RPMI7951 (cell line): ENCODE data around the gene SAMD4A. TPM values are rescaled to one million over a fixed set of nuclear protein-coding genes. Genes with fewer than 3 reads are reported as not detected.
A peak's percentile ranks its signal among the peaks of the same experiment; 100 is the strongest.

Experiments
- DNase-seq: peaks from one replicate; pipeline ENCODE4 v3.0.0-alpha.2; 2012; ENCODE audit warnings: low read depth
- total RNA-seq: library from RNA; depleted of rRNA; stranded (reverse); fragments of >200 nt; shearing (Covaris generic); gene quantifications from 2 replicates; pipeline ENCODE4 v1.2.3, GENCODE V29; 2014

The SAMD4A gene
- total RNA-seq, 1 experiment from 2014 or later = 10.1 TPM

- no peak for DNase-seq
These were observed 135.1 kb downstream of the SAMD4A start for GRCh38 chr14:54702014-54702491.

- no peak for DNase-seq
These were observed 135.6 kb downstream of the SAMD4A start for GRCh38 chr14:54702492-54702891.

- DNase-seq = no peak
These were observed 136.2 kb downstream of the SAMD4A start for GRCh38 chr14:54703082-54703481.

DNA sequence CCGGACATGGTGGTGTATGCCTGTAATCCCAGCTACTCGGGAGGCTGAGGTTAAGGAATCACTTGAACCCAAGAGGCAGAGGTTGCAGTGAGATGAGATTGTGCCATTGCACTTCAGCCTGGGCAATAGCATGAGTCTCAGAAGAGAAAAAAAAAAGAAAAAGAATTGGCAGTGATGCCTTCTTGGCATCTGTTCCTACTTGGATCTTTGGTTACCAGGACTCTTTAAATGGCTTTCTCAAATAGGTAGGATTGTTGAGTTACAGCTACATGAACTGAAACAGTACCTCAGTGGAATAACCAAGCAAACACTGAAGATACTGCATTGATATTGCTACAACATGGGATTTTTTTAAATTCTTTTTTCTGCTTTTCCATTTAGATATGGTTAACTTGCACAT is 136.8 kb downstream of the SAMD4A start:
- DNase-seq = no peak

GRCh38 chr14:54704768-54705167 is 137.8 kb downstream of the SAMD4A start:
- no peak for DNase-seq

- no peak for DNase-seq
These were observed 139.8 kb downstream of the SAMD4A start for GRCh38 chr14:54706769-54707168.

DNA sequence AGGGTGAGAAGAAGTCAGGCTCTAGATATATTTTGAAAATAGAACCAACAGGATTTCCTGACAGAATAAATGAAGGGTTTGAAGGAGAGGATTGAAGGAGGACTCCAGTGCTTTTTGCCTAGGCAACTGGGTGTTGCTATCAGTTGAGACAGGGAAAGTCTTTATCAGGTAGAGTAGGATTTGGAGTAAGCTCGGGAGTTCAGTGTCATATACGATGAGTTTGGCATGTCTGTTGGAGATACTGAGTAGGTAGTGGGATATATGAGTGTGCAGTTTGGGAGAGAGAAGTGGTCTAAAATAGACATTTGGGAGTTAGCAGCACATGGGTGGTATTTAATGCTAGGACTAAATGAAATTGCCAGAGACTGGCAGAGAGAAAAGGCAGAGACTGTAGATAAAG is 141.2 kb downstream of the SAMD4A start:
- DNase-seq = no peak

- DNase-seq = no peak
These were observed 142.1 kb downstream of the SAMD4A start for GRCh38 chr14:54708982-54709381.

- DNase-seq = no peak
These were observed 142.5 kb downstream of the SAMD4A start for GRCh38 chr14:54709444-54709843.

GRCh38 chr14:54709867-54710266 is 142.9 kb downstream of the SAMD4A start:
- no peak for DNase-seq

DNA sequence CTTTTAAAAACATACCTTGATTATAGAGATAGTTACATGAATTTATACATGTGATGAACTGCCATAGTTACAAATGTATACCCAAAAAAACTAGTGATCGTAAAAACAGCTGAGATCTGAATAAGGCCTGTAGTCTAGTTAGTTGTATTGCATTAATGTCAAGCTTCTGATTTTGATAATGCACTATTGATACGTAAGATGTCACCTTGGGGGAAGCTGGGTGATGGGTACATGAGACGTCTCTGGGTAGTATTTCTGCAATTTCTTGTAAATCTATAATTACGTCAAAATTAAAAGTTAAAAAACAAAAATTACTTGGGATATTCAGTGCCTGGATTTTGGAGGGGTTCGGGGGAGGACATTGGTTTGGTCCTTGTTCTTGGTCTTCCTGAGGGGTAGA is 144.4 kb downstream of the SAMD4A start:
- DNase-seq = no peak

DNA sequence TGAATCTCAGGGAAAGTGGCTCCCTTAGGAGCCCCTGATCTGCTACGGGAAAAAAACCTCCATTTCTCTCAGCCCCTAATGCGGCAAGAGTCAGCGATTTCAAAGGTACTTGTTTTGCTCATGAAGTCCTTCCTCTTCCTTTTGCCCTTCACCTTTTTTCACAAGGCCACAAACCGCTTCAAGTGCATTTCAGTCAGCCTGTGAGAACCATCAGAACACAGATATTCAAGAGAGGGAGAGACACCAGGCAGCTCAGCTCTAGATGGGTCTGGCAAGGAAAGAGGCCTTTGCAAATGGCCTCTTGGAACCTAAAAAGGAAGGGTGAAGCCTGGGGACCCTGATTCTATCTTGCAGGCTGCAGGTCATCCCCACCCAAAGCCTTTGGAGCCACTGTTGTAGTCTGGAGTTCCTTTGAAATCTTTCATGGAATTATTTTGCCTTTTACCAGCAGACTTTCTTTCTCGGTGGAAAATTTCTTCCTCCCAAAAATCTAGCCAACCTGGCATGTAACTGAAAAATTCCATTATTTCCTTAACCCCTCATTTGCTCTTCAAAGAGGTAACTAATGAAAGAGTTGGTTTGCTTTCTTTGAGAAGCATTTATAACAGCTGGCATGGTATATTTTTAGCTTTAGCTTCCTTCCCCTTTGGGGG is 145.0 kb downstream of the SAMD4A start:
- no peak for DNase-seq

DNA sequence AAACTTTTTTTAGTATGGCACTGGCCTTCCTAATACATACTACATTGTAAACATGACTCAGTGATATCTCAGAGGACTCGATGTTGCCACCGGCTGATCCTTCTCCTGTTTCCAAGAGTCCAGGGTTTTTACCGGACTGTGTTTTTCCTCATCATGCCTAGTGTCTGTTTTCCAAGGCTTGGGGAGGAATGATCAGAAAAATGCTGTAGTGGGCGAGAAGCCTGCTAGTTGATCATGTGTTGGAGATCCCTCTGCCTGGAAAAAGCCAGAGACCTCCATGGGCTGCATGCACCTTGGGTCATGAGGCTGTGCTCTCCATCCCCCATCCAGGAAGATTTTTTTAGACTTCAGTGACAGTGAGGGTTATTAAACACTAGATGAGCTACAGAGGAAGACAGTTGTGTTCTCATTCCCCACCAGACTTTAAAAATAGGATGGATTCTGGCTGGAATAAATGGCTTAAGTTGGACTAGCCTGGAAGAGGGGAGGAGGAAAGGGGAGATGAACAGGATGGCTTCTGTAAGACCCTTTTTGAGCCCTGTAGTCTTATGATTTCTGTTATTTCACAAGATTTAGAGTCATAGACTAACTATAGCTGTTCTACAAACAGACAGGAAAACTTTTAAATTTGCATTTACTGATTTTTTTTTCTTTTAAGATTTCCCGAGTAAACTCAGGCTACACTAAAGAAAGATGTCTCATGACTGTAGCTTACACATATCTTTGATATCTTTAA is 145.7 kb downstream of the SAMD4A start:
- peak; percentile 71 for DNase-seq

DNA sequence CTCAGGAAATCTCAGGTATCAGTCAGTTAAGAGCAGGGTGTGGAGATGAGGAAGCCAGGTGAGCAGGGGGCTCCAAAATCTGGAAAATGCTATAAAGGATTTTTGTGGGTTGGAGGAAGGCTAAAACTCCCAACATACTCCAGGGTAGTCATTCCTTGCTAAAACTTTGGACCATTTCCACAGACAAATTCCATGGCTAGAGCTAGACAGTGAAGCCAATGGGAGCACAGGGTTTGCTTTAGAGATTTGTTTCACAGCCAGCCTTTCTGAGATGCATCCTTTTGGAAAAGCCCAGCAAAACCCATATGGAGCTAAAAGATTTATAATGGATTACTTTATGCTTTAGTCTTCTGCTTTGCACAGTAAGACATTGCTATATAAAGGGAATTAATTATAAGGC is 146.5 kb downstream of the SAMD4A start:
- DNase-seq = peak; percentile 48

DNA sequence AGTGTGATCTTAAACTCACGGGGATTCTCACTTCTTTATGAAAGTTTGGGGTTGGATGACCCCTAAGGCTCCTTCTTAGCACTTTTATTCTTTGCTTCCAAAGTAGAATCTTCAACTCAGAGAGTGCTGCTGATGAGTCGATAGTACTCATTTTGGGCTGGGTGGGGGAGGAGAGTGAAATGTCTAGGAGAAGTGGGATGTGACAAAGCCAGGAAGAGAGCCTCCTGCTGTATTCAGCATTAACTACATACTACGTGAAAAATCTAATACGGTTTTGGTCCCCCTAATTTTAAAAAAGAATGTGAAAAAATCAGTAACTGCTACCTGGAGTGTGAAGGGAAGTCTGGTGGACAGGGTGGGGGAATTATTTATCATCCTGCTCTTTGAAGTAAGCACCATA is 148.3 kb downstream of the SAMD4A start:
- DNase-seq = peak; percentile 44

DNA sequence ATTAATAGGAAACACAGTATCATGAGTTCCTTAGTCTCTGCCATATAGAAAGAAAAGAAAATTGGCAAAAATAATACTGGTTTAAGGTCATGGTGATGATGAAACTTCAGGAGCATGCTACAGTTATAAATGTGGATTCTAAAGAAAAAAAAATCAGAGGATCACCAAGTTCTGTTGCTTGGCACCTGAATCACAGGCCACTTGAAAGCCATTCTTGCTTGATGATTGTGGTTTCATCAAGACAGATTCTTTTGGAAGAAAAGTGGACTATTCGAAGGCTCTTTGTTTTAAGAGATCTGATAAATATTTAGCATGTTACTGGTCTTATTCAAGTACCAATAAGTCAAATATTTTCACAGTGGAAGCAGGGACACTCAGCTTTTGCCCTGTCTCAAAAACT is 148.9 kb downstream of the SAMD4A start:
- DNase-seq = no peak

DNA sequence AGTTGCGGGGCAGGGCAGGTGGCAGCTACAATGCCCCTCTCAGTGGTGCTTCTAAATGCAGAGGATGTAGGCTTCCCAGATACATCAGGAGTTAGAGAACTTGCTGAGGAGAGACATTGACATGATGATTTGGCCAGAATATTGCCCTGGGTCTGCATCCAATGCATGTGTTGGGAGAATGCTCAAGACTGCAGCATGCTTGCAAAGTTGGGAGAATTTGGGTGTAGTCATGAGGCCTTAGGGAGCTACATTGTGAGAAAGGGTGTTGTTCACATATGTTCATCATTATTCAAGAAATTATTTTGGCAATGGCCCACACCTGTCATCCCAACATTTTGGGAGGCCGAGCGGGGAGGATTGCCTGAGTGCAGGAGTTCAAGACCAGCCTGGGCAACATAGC is 149.9 kb downstream of the SAMD4A start:
- no peak for DNase-seq

DNA sequence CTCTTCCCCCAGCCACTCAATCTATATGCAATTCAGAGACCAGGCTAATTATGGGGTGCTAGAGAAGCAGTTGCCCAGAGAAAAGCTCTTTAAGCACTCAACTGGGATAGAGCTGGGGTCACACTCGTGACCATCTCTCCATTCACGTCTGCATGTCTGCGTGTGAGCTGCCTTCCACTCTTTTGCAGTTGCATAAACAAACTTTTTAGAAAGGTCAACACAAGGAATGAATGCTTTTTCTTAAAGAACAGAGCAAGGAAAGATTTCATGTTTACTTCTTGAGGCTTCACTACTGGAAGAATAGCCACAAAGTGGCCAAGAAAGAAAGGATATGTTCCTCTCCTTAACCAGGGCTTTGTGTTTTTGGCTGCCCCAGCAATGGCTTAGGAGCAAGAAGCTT is 151.1 kb downstream of the SAMD4A start:
- DNase-seq = no peak

DNA sequence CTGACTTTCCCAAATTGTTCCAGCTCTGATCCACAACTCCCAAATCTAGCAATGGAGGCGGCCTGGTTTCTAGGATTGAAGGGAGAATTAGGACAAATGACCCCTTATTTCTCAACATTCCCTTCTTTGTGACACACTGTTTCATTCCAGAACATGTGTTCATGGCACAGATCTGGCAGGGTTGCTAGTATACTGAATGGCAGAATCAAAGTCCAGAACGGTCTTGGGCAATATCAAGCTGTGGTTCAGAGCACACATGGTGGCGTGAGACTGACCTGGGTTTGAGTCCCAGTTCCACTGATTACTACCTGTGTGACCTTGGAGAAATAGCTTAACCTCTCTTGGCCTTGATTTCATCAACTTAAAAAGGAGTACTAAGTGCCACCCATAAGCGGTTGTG is 152.5 kb downstream of the SAMD4A start:
- no peak for DNase-seq

DNA sequence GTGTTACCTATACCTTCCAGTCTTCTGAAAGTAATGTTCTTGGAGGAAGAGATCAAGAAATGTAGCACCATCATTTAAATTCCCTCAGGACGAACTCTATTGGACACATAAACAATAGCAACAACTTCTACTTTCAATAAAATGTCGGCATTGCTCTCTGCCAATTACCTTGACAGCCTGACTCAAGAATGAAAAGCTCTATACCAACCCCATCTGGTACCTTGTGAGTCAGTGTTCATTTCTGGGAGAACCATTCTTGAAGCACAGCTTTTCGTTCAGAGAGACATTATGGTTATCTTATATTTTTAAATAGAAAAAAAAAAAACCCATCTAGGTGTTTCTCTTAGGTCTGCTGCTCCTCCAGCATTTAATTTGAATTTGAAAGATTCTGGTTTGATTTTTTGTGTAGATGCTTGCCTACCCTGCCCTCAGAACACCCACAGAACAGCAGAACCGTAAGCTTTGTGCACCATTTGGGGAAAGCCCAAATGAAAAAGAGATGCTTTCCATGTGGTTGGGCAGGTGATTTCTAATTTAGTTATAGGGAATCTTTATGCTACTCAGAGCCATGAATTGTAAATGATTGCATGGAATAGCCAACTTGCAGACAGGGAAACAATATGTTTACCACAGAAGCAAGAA is 156.0 kb downstream of the SAMD4A start:
- peak; percentile 64 for DNase-seq

GRCh38 chr14:54724123-54724522 is 157.2 kb downstream of the SAMD4A start:
- DNase-seq = no peak

- peak; percentile 33 for DNase-seq
These were observed 157.9 kb downstream of the SAMD4A start for GRCh38 chr14:54724676-54725325.
